Measurements from ENCODE around the gene ICOS. TPM values are rescaled to one million over a fixed set of nuclear protein-coding genes. Genes with fewer than 3 reads are reported as not detected.

Gene ICOS
- total and polyA plus RNA-seq, 2 donors (not counting 3 experiments of a cell fraction or from before 2014, with no cell fraction given) = not detected

DNA sequence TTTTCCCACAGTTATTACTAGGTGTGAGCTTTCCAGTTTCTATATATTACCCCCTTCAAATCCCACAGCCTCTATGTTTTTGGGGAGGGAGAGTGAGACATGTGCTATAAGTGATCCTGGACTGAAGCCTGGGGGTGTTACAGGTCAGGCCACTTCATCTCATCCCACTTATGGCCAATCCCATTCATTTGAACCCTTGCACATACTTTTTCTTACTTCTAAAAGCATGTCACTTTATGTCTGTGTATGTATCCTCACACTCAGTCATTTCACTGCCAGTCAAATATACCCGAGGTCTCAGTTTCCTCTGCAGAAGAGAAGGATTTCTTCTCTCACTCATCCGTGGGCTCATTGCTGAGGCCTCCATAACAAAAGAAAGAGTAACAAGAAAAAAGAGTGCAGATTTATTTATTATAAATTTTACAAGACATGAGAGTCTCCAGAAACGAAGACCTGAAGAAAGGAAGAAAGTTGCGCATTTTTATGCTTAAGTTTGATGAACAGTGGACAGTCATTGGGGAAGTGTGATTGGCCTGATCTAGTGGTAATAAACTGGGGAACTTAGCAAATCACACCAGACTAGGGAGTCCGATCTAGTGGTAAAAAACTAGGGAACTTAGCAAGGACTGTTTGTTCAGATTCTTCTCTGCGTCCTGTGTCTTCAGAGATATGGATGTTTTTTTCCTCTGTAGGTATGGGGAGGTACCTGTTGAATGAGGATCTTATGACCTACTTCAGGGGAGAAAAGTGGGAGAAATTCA lies 52.1 kb downstream of the ICOS start:
- H3K9ac ChIP-seq (replicated peaks; ENCODE audit: extremely low read depth, insufficient read depth, low read length) = no peak overlapping the region
- no peaks in the 10 kb centered on the region for H3K79me2 ChIP-seq (ENCODE audit: control insufficient read depth, insufficient read depth, low read length)
- TF ChIP-seq, protein P1, sequence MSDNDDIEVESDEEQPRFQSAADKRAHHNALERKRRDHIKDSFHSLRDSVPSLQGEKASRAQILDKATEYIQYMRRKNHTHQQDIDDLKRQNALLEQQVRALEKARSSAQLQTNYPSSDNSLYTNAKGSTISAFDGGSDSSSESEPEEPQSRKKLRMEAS (IDR thresholded peaks at IDR 0.05; ENCODE audit: insufficient read depth, insufficient read length) = no peak
- TF ChIP-seq GATA2 (IDR thresholded peaks at IDR 0.05; ENCODE audit: insufficient read depth, insufficient read length, low read depth, low read length) = no peak
- no peak for TF ChIP-seq EZH2 (IDR thresholded peaks at IDR 0.05; ENCODE audit: borderline replicate concordance, low read depth, low read length, severe bottlenecking)
- intact Hi-C loops (cut with micrococcal nuclease) (no loop called here), dilution Hi-C loops (cut with MboI; ENCODE audit: extremely low pct_ligation_motif_present, low sequenced_read_pairs) (no loop called here)
- no peak overlapping the region for H3K27ac ChIP-seq (ENCODE audit: insufficient read depth, low read depth, low read length)
- H2AFZ ChIP-seq (ENCODE audit: low read depth, low read length) = no peak overlapping the region
- DNase-seq (ENCODE audit: low read depth, low spot score) (no peak), FAIRE-seq (no peak)
- no peaks in the 10 kb centered on the region for H4K20me1 ChIP-seq (replicated peaks; ENCODE audit: control insufficient read depth, extremely low read depth, insufficient read depth, low read length)
- H3K4me2 ChIP-seq (ENCODE audit: insufficient read depth, low read length) = no peak overlapping the region
- no peak overlapping the region for H3K4me3 ChIP-seq (replicated peaks in 1 of 3; ENCODE audit: insufficient read depth in 1 of 3, low read depth in 1 of 3, low read length in 3 of 3)
- CTCF ChIA-PET = no interaction called here
- no peaks in the 10 kb centered on the region for H3K9me3 ChIP-seq (replicated peaks; ENCODE audit: control insufficient read depth, insufficient read depth, low read length)
- POLR2A ChIA-PET = no interaction called here
- peaks cover 3 to 6% of the 10 kb centered on the region in 2 experiments for H3K27me3 ChIP-seq (ENCODE audit: control insufficient read depth in 2 of 2, insufficient read depth in 2 of 2, low read length in 2 of 2)
- no TSS peak for BruUV-seq (replicated peaks)
- no peaks in the 10 kb centered on the region for H3K4me1 ChIP-seq (ENCODE audit: control insufficient read depth, extremely low read depth, insufficient read depth, low read length)
- no peaks in the 10 kb centered on the region for H3K36me3 ChIP-seq (ENCODE audit: control insufficient read depth in 2 of 2, extremely low read depth in 1 of 2, insufficient read depth in 2 of 2, low read length in 2 of 2)
- no peaks in the 10 kb centered on the region for H3K9me1 ChIP-seq (replicated peaks; ENCODE audit: control insufficient read depth, extremely low read depth, insufficient read depth, low read length)

DNA sequence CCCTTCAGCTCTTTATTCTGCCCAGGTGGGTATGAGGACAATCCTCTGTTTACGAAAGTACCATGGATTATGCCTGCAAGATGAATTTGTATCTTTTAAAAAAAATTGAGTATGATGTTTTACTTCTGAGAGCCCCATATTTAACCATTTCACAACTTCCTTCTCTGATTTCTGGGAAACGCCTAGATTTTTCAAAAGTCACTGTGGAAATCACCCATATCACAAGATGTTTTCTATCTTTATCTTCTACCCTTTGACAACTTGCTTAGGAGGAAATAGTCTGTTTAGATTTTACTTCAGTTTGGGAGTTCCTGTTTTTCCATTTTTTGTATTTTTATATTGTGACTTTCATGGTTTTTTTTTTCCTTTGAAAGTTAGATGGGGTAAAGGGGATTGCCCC lies 53.0 kb downstream of the ICOS start:
- H3K4me2 ChIP-seq (ENCODE audit: insufficient read depth, low read length) = no peak overlapping the region

More for the DNA sequence above, 53.0 kb downstream of the ICOS start:
- dilution Hi-C loops (cut with MboI; ENCODE audit: extremely low pct_ligation_motif_present, low sequenced_read_pairs) = no loop called here
- DNase-seq (ENCODE audit: low read depth, low spot score) (no peak), FAIRE-seq (no peak)
- Histone ChIP-seq H4K20me1 (replicated peaks; ENCODE audit: control insufficient read depth, extremely low read depth, insufficient read depth, low read length) (no peaks in the 10 kb centered on the region), H3K79me2 (ENCODE audit: control insufficient read depth, insufficient read depth, low read length) (no peaks in the 10 kb centered on the region), H3K27ac (ENCODE audit: insufficient read depth, low read depth, low read length) (no peak overlapping the region), H3K9me3 (replicated peaks; ENCODE audit: control insufficient read depth, insufficient read depth, low read length) (no peaks in the 10 kb centered on the region), H3K9me1 (replicated peaks; ENCODE audit: control insufficient read depth, extremely low read depth, insufficient read depth, low read length) (no peaks in the 10 kb centered on the region), H3K4me3 (replicated peaks in 1 of 3; ENCODE audit: insufficient read depth in 1 of 3, low read depth in 1 of 3, low read length in 3 of 3) (no peak overlapping the region), H2AFZ (ENCODE audit: low read depth, low read length) (no peak overlapping the region), H3K27me3 (ENCODE audit: control insufficient read depth in 2 of 2, insufficient read depth in 2 of 2, low read length in 2 of 2) (peaks cover 3 to 6% of the 10 kb centered on the region in 2 experiments), H3K36me3 (ENCODE audit: control insufficient read depth in 2 of 2, extremely low read depth in 1 of 2, insufficient read depth in 2 of 2, low read length in 2 of 2) (no peaks in the 10 kb centered on the region), H3K4me1 (ENCODE audit: control insufficient read depth, extremely low read depth, insufficient read depth, low read length) (no peaks in the 10 kb centered on the region), H3K9ac (replicated peaks; ENCODE audit: extremely low read depth, insufficient read depth, low read length) (no peak overlapping the region)
- BruUV-seq (replicated peaks) = no TSS peak
- ChIA-PET CTCF (no interaction called here), POLR2A (no interaction called here)
- intact Hi-C loops (cut with micrococcal nuclease) = no loop called here
- TF ChIP-seq FOS (IDR thresholded peaks at IDR 0.05; ENCODE audit: borderline replicate concordance, insufficient read depth, low read length) = no peak
- TF ChIP-seq GATA2 (IDR thresholded peaks at IDR 0.05; ENCODE audit: insufficient read depth, insufficient read length, low read depth, low read length) = no peak
- TF ChIP-seq, protein P1 (IDR thresholded peaks at IDR 0.05; ENCODE audit: insufficient read depth, insufficient read length) = no peak
- no peak for TF ChIP-seq MYC (IDR thresholded peaks at IDR 0.05; ENCODE audit: low read depth, low read length)
- no peak for TF ChIP-seq JUN (IDR thresholded peaks at IDR 0.05; ENCODE audit: borderline replicate concordance, insufficient read depth, insufficient read length, low read depth)
- TF ChIP-seq POLR2A (IDR thresholded peaks at IDR 0.05; ENCODE audit: low read depth, low read length) = no peak
- TF ChIP-seq POLR2AphosphoS5 (IDR thresholded peaks at IDR 0.05; ENCODE audit: insufficient read depth, low read depth, low read length) = no peak
- TF ChIP-seq EZH2 (IDR thresholded peaks at IDR 0.05; ENCODE audit: borderline replicate concordance, low read depth, low read length, severe bottlenecking) = no peak
- TF ChIP-seq, protein P2, sequence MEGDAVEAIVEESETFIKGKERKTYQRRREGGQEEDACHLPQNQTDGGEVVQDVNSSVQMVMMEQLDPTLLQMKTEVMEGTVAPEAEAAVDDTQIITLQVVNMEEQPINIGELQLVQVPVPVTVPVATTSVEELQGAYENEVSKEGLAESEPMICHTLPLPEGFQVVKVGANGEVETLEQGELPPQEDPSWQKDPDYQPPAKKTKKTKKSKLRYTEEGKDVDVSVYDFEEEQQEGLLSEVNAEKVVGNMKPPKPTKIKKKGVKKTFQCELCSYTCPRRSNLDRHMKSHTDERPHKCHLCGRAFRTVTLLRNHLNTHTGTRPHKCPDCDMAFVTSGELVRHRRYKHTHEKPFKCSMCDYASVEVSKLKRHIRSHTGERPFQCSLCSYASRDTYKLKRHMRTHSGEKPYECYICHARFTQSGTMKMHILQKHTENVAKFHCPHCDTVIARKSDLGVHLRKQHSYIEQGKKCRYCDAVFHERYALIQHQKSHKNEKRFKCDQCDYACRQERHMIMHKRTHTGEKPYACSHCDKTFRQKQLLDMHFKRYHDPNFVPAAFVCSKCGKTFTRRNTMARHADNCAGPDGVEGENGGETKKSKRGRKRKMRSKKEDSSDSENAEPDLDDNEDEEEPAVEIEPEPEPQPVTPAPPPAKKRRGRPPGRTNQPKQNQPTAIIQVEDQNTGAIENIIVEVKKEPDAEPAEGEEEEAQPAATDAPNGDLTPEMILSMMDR (IDR thresholded peaks at IDR 0.05; ENCODE audit: extremely low read depth in 1 of 2, insufficient read depth in 1 of 2, low read depth in 1 of 2, low read length in 2 of 2) = no peak
